HT-29 (cell line): Measurements from ENCODE around the gene AZGP1. TPM values are rescaled to one million over a fixed set of nuclear protein-coding genes. Genes with fewer than 3 reads are reported as not detected.

Experiments
- small RNA-seq: library from RNA; depleted of rRNA; stranded (forward); fragments of <200 nt; gene quantifications from one replicate; pipeline ENCODE3, GENCODE V24; 2014
- total RNA-seq: library from RNA; depleted of rRNA; stranded (reverse); fragments of >200 nt; shearing (Covaris generic); gene quantifications from 2 replicates; pipeline ENCODE4 v1.2.3, GENCODE V29; 2014; rRNA removed

The AZGP1 gene
- total RNA-seq, 1 experiment from 2014 or later: 43.2 TPM

Small RNA genes within 50 kb of the gene (small RNA-seq; reads per million reads assigned to genes)
- gene RF00019: not detected
- not detected for gene RF00561

Other genes with a start within 250 kb of the AZGP1 start
- gene CYP3A7, start 240.8 kb downstream of the AZGP1 start, total RNA-seq: 0.10 TPM in 1 of 2 replicates, not detected in the other
- gene CYP3A4, start 191.8 kb downstream of the AZGP1 start, total RNA-seq: not detected in 2 replicates
- not detected in 2 replicates for gene CYP3A43, start 148.0 kb downstream of the AZGP1 start, total RNA-seq
- gene OR2AE1, start 99.0 kb downstream of the AZGP1 start, total RNA-seq: 0.55 TPM in 1 of 2 replicates, not detected in the other
- 15.1 and 16.0 TPM in 2 replicates for gene TRIM4, start 56.5 kb downstream of the AZGP1 start, total RNA-seq
- gene GJC3, start 46.4 kb downstream of the AZGP1 start, total RNA-seq: not detected in 2 replicates
- 22.5 and 32.1 TPM in 2 replicates for gene ZKSCAN1, start 39.6 kb upstream of the AZGP1 start, total RNA-seq
- 7.7 and 7.9 TPM in 2 replicates for gene ZSCAN21, start 73.7 kb upstream of the AZGP1 start, total RNA-seq
- 22.2 and 23.6 TPM in 2 replicates for gene ZNF3, start 105.7 kb upstream of the AZGP1 start, total RNA-seq
- 111 and 128 TPM in 2 replicates for gene COPS6, start 112.9 kb upstream of the AZGP1 start, total RNA-seq
- gene MCM7, start 125.4 kb upstream of the AZGP1 start, total RNA-seq: 461 and 531 TPM in 2 replicates
- gene AP4M1, start 125.6 kb upstream of the AZGP1 start, total RNA-seq: 36.8 and 38.1 TPM in 2 replicates
- 45.0 and 65.5 TPM in 2 replicates for gene TAF6, start 143.3 kb upstream of the AZGP1 start, total RNA-seq
- 2.7 and 5.5 TPM in 2 replicates for gene CNPY4, start 143.6 kb upstream of the AZGP1 start, total RNA-seq
- 1.3 and 2.9 TPM in 2 replicates for gene MBLAC1, start 150.9 kb upstream of the AZGP1 start, total RNA-seq
- gene LAMTOR4, start 172.9 kb upstream of the AZGP1 start, total RNA-seq: 310 and 344 TPM in 2 replicates
- gene TRAPPC14, start 182.7 kb upstream of the AZGP1 start, total RNA-seq: 22.5 and 27.8 TPM in 2 replicates
- gene GAL3ST4, start 192.6 kb upstream of the AZGP1 start, total RNA-seq: not detected in 2 replicates
- 1.7 and 4.2 TPM in 2 replicates for gene GPC2, start 201.3 kb upstream of the AZGP1 start, total RNA-seq
- gene STAG3, start 201.9 kb upstream of the AZGP1 start, total RNA-seq: 0.05 and 0.08 TPM in 2 replicates
- not detected in 2 replicates for gene PVRIG, start 243.9 kb upstream of the AZGP1 start, total RNA-seq